HUES6 (cell line): ENCODE measurements around the gene HDAC7.

Experiments used
- H3K27ac ChIP-seq: 2 replicates; pipeline ENCODE4 v1.7.0; 2013; ENCODE audit warnings: low read depth, mild to moderate bottlenecking, low read length, inconsistent platforms
- H3K27me3 ChIP-seq: 2 replicates; pipeline ENCODE4 v1.6.1; 2013; ENCODE audit warnings: low read length; ENCODE audit not compliant: control insufficient read depth, insufficient read depth
- H3K36me3 ChIP-seq: 2 replicates; pipeline ENCODE4 v1.6.1; 2013; ENCODE audit warnings: low read length; ENCODE audit not compliant: control insufficient read depth, insufficient read depth
- H3K4me1 ChIP-seq: 2 replicates; pipeline ENCODE4 v1.6.1; 2013; ENCODE audit warnings: low read length; ENCODE audit not compliant: control insufficient read depth, insufficient read depth
- H3K4me3 ChIP-seq: 2 replicates; pipeline ENCODE4 v1.5.1; 2013; ENCODE audit warnings: low read depth, low read length
- H3K9ac ChIP-seq: one replicate; pipeline ENCODE4 v1.6.1; 2013; ENCODE audit warnings: mild to moderate bottlenecking, low read length
- H3K9me3 ChIP-seq: 2 replicates; pipeline ENCODE4 v1.6.1; 2013; ENCODE audit warnings: low read depth, low read length; ENCODE audit not compliant: control insufficient read depth, insufficient read depth

HDAC7 gene

GRCh38 chr12:47800582-47800981 is 19.1 kb downstream of the HDAC7 start:
- Histone ChIP-seq H3K9ac (no peak overlapping the region), H3K4me1 (peaks cover 37% of the 10 kb centered on the region), H3K27me3 (no peaks in the 10 kb centered on the region), H3K36me3 (peaks cover 42% of the 10 kb centered on the region), H3K9me3 (no peaks in the 10 kb centered on the region), H3K4me3 (no peak overlapping the region), H3K27ac (no peak overlapping the region)

GRCh38 chr12:47799357-47799955 is 20.2 kb downstream of the HDAC7 start:
- Histone ChIP-seq H3K4me1 (peaks cover 37% of the 10 kb centered on the region), H3K4me3 (no peak overlapping the region), H3K36me3 (peaks cover 44% of the 10 kb centered on the region), H3K27ac (no peak overlapping the region), H3K9me3 (no peaks in the 10 kb centered on the region), H3K9ac (no peak overlapping the region), H3K27me3 (no peaks in the 10 kb centered on the region)

- Histone ChIP-seq H3K27ac (no peak overlapping the region), H3K9me3 (no peaks in the 10 kb centered on the region), H3K36me3 (peaks cover 46% of the 10 kb centered on the region), H3K4me1 (peaks cover 31% of the 10 kb centered on the region), H3K27me3 (no peaks in the 10 kb centered on the region), H3K9ac (no peak overlapping the region), H3K4me3 (no peak overlapping the region)
These were observed 21.2 kb downstream of the HDAC7 start for GRCh38 chr12:47798382-47798948.

GRCh38 chr12:47797441-47797840 is 22.3 kb downstream of the HDAC7 start:
- Histone ChIP-seq H3K4me1 (peaks cover 21% of the 10 kb centered on the region), H3K27me3 (no peaks in the 10 kb centered on the region), H3K27ac (no peak overlapping the region), H3K36me3 (peaks cover 55% of the 10 kb centered on the region), H3K9me3 (no peaks in the 10 kb centered on the region), H3K4me3 (no peak overlapping the region), H3K9ac (no peak overlapping the region)

GRCh38 chr12:47795814-47796411 is 23.8 kb downstream of the HDAC7 start:
- Histone ChIP-seq H3K4me1 (peaks cover 10% of the 10 kb centered on the region; the same call in 1 of the 2 replicates), H3K9ac (no peak overlapping the region), H3K36me3 (peaks cover 68% of the 10 kb centered on the region), H3K4me3 (no peak overlapping the region), H3K27ac (no peak overlapping the region), H3K9me3 (no peaks in the 10 kb centered on the region), H3K27me3 (no peaks in the 10 kb centered on the region)

- Histone ChIP-seq H3K27me3 (no peaks in the 10 kb centered on the region), H3K9ac (no peak overlapping the region), H3K4me1 (peaks cover 10% of the 10 kb centered on the region; the same call in 1 of the 2 replicates), H3K9me3 (no peaks in the 10 kb centered on the region), H3K4me3 (no peak overlapping the region), H3K36me3 (peaks cover 74% of the 10 kb centered on the region), H3K27ac (no peak overlapping the region)
These were observed 24.4 kb downstream of the HDAC7 start for GRCh38 chr12:47795121-47795813.

- Histone ChIP-seq H3K27me3 (no peaks in the 10 kb centered on the region), H3K9ac (no peak overlapping the region), H3K4me3 (no peak overlapping the region), H3K27ac (no peak overlapping the region), H3K9me3 (no peaks in the 10 kb centered on the region), H3K4me1 (peaks cover 10% of the 10 kb centered on the region; the same call in 1 of the 2 replicates), H3K36me3 (peaks cover 80% of the 10 kb centered on the region)
These were observed 25.0 kb downstream of the HDAC7 start for GRCh38 chr12:47794679-47795078.

GRCh38 chr12:47793015-47793681 is 26.6 kb downstream of the HDAC7 start:
- Histone ChIP-seq H3K36me3 (peaks cover 92% of the 10 kb centered on the region), H3K4me1 (0 out of 2 replicates have a peak, but pooled peaks cover 5% of the 10 kb centered on the region), H3K4me3 (no peak overlapping the region), H3K9ac (no peak overlapping the region), H3K27me3 (no peaks in the 10 kb centered on the region), H3K9me3 (no peaks in the 10 kb centered on the region), H3K27ac (no peak overlapping the region)

GRCh38 chr12:47791874-47792273 is 27.8 kb downstream of the HDAC7 start:
- Histone ChIP-seq H3K27me3 (no peaks in the 10 kb centered on the region), H3K9me3 (no peaks in the 10 kb centered on the region), H3K4me1 (no peaks in the 10 kb centered on the region), H3K27ac (no peak overlapping the region), H3K4me3 (no peak overlapping the region), H3K36me3 (peaks cover 94% of the 10 kb centered on the region), H3K9ac (no peak overlapping the region)

- no peaks in the 10 kb centered on the region for H3K4me1 ChIP-seq
- H3K27ac ChIP-seq = no peak overlapping the region
- no peak overlapping the region for H3K9ac ChIP-seq
- peaks cover 95% of the 10 kb centered on the region for H3K36me3 ChIP-seq
- H3K27me3 ChIP-seq = no peaks in the 10 kb centered on the region
- no peak overlapping the region for H3K4me3 ChIP-seq
- H3K9me3 ChIP-seq = no peaks in the 10 kb centered on the region
These were observed 28.4 kb downstream of the HDAC7 start for GRCh38 chr12:47791351-47791746.
